ENCODE data around the gene SCN4A.
"Not testable (repeated sequence)": the region's sequence is repeated elsewhere in the genome, so short reads cannot be mapped to it uniquely, and the experiment has no call there.

The SCN4A gene

DNA sequence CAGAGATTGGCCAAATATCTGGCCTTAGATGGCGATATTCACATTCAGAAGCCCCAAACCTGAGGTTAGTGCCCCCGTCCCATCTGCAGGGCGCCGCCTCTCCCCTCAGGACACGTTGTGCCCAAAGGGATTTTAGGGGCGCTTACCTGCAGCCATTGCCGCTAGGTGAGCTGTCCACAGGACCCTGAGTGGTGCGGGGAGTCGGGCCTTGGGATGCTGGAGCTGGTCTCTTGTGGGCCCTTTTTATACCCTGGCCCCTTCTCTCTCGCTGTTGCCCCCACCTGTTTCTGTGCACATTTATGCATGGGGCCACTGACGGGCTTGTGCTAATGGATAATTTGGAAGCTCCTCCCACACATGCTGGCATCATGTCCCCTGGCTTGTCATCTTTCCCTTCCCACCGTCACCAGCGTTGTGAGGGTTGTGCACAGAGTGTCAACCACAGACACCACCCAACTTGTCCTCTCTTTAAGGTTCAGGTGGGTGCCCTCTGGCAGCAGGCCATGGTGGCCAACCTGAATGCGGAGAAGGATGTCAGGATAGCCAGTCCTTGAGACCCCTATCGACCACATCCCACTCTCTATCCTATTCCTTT, 61.6 kb downstream of the SCN4A start, which contains the start of gene CSHL1:
TSS of gene CSHL1 (minus strand) at position 218 of the 595 bp plus-strand sequence. CDS start at position 156, 62 bp downstream.
- no peak for DNase-seq

DNA sequence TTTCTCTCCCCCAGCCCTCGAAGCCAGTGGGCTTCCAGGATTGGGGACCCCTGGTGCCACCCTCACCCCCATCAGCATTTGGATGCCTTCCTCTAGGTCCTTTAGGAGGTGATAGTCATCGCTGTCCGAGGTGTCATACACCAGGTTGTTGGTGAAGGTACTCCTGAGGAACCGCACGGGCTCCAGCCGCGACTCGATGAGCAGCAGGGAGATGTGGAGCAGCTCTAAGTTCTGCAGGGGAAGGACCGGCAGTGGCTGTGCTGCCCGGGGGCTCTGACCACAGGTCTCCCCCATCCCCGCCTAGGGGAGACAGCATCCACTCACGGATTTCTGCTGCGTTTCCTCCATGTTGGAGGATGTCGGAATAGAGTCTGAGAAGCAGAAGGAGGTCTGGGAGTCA, 62.6 kb downstream of the SCN4A start:
- no peak for DNase-seq

DNA sequence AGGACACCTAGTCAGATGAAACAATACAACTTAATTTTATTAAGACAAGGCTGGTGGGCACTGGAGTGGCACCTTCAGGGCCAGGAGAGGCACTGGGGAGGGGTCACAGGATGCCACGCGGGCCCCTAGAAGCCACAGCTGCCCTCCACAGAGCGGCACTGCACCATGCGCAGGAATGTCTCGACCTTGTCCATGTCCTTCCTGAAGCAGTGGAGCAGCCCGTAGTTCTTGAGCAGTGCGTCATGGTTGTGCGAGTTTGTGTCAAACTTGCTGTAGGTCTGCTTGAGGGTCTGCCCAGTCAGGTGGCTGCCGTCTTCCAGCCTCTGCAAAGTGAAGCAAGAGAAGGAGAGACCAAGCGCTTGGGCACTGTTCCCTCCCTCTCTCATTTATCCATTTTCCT, 63.1 kb downstream of the SCN4A start:
- DNase-seq: not testable (repeated sequence)

DNA sequence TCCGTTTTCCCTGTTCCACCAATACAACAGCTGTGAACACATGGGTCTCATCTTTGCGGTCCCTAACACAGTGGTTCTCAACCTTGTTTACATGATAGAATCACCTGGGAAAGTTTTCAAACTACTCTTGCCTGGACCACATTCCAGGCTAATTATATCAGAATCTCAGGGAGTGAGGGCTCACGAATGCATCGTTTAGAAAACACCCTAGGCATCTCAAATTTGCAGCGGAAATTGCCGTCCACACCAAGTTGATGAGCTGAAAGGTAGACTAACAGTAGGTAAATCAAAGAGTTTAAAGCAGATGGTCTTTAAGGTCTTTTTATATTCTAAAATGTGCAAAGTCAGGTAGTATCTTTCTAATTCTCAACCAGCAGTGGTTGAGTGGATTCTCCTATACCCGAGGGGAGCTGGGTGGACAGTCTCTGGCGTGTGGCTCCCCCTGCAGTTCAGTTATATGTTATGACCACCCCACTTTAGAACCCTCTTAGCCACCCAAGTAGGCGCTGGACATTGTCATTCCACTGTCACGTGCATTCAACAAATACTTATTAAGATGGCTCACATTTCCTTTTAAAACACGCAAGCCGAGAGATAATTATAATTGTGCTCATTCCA, 65.4 kb downstream of the SCN4A start:
- not testable (repeated sequence) for DNase-seq

DNA sequence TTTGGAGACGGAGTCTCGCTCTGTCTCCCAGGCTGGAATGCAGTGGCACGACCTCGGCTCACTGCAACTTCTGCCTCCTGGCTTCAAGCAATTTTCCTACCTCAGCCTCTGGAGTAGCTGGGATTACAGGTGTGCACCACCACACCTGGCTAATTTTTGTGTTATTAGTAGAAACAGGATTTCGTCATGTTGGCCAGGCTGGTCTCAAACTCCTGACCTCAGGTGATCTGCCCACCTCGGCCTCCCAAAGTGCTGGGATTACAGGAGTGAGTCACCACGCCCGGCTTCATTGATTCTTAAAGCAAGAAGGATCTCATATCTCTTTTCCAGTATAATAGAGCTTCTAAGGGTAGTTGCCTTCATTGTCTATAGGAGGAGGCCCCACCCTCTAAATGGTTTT, 67.9 kb downstream of the SCN4A start:
- not testable (repeated sequence) for DNase-seq

DNA sequence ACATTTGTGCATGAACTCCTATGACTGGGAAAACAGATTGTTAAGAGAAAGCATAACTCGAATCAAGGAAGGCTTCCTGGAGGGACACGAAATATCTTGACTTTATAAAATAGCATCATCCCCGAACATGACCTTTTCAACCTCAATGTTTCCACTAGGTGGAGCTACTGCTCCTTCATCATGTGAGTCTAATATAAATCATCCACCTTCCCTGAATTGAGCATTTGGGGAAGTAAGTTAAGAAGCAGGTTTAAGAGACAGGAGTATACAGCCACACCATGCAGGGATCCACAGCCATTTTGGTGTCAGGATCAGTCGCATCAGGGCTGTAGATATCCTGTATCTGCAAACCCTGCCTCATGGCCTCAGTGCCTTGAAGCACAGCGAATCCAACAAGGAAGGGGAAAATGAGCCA, 68.9 kb downstream of the SCN4A start:
- not testable (repeated sequence) for DNase-seq

DNA sequence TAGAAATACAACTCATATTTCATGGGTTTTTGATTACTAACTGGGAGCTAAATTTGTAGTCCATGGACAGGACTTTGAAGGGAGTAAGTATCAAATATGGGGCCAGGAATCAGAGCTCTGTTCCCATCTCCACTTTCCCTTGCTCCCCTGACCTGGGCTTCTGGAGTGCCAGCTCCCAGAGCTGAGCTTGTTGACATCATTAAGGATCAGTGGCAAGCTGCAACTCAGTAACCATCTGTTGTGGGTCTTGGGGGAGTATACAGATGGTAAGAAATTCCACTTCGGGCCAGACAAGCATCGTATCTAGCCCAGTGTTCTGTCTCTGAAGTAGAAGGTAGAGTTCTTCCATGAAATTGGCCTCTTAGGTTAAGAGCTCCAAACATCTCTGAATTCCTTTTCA, 70.7 kb downstream of the SCN4A start:
- DNase-seq: not testable (repeated sequence)

DNA sequence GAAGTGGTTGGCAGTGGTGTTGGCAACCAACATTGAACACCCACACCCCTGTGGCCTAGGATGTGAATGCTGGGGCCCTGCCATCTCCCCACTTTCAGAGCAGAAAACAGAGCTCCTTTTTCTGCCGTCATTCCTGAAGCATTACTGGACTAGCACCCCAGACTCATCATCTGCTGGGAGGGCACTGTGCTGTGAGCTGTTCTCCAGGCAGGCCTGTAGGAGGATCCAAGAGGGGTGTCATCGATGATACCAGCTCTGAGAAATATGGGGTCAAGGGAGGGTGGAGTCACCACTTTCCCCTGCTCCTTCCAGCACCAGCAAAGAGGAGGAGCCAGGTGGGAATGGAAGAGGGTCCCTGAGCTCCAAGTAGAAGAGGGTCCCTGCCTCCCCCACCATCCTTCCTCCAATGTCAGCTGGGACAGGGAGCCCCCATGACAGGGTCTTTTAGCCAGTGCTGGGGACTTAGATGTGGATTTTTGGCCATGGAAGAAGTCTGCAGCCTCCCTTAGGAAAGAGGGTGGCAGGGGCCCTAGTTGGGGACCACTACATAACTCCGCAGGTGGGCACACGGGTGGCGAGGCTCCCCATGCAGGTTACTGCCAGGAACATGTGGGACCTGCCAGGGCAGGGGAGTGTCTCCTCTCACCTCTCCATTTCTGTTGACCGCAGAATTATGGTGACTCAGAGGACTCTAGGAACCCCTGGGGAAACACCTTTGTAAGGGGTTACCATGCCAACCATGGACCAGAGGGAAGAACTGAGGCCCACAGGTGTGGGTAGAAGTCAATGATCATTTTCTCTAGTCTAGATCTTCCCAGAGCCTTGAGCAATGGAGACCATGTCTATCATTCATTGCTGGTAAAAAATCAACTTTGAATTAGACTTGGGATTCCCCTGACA, 73.6 kb downstream of the SCN4A start:
- not testable (repeated sequence) for DNase-seq

DNA sequence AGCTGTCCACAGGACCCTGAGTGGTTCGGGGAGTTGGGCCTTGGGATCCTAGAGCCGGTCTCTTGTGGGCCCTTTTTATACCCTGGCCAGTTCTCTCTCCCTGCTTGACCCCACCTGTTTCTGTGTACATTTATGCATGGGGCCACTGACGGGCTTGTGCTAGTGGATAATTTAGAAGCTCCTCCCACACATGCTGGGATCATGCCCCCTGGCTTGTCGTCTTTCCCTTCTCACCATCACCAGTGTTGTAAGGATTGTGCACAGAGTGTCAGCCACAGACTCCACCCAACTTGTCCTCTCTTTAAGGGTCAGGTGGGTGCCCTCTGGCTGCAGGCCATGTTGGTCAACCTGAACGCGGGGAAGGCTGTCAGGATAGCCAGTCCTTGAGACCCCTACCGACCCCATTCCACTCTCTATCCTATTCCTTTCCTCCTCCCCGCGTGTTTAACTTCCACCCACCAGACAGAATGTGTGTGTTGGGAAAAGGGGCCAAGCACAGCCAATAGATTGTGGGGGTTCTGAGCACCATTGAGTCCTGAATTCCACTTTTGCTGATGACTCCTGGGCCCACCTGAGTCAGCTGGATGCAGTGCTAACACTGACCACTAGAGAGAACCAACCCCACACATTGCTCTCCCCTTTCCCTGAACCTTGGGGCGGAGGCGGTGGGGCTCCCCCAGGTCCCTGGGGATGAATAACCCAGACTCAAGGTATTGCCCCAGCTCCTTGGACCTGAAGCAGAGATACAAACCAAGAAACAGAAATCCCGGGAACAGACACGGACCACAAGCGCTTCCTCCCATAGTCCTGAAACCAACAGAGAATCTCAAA, 76.0 kb downstream of the SCN4A start, which contains the start of gene CSH1:
TSS of gene CSH1 (minus strand) at position 51 of the 831 bp plus-strand sequence. CDS start 63 bp downstream, outside the sequence.
- not testable (repeated sequence) for DNase-seq

DNA sequence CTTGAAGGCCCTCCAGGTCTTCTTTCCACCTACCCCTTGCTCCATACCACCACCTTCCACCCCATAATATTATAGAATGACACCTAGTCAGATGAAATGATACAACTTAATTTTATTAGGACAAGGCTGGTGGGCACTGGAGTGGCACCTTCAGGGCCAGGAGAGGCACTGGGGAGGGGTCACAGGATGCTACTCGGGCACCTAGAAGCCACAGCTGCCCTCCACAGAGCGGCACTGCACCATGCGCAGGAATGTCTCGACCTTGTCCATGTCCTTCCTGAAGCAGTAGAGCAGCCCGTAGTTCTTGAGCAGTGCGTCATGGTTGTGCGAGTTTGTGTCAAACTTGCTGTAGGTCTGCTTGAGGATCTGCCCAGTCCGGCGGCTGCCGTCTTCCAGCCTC, 77.9 kb downstream of the SCN4A start:
- DNase-seq: not testable (repeated sequence)

DNA sequence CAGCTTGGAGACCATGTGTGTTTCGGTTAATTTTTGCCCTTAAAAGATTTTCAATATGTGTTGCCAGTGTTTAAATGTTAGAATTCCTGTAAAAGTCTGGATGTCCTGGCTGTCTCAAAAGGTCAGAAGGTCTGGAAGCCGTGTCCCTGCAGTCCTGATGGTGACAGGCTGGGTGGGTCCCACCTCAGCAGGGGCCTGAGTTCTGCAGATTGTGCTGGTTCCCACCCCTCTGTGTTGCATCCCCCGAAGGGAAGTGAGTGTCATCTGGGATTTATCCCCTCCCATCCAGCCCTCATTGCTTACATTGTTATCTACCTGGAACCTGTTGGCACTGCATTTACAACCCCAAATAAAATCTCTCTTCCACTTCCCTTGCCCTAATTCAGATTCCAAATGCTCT, 78.7 kb downstream of the SCN4A start:
- DNase-seq: not testable (repeated sequence)

DNA sequence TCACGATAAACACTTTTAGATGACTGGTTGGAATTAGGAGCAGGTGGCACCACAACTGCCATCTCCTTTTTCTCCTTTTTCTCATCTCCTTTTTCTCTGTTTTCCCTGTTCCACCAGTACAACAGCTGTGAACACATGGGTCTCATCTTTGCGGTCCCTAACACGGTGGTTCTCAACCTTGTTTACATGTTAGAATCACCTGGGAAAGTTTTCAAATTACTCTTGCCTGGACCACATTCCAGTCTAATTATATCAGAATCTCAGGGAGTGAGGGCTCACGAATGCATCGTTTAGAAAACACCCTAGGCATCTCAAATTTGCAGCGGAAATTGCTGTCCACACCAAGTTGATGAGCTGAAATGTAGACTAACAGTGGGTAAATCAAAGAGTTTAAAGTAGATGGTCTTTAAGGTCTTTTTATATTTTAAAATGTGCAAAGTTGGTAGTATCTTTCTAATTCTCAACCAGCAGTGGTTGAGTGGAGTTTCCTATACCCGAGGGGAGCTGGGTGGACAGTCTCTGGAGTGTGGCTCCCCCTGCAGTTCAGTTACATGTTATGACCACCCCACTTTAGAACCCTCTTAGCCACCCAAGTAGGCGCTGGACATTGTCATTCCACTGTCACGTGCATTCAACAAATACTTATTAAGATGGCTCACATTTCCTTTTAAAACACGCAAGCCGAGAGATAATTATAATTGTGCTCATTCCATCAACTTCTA, 80.2 kb downstream of the SCN4A start:
- not testable (repeated sequence) for DNase-seq

DNA sequence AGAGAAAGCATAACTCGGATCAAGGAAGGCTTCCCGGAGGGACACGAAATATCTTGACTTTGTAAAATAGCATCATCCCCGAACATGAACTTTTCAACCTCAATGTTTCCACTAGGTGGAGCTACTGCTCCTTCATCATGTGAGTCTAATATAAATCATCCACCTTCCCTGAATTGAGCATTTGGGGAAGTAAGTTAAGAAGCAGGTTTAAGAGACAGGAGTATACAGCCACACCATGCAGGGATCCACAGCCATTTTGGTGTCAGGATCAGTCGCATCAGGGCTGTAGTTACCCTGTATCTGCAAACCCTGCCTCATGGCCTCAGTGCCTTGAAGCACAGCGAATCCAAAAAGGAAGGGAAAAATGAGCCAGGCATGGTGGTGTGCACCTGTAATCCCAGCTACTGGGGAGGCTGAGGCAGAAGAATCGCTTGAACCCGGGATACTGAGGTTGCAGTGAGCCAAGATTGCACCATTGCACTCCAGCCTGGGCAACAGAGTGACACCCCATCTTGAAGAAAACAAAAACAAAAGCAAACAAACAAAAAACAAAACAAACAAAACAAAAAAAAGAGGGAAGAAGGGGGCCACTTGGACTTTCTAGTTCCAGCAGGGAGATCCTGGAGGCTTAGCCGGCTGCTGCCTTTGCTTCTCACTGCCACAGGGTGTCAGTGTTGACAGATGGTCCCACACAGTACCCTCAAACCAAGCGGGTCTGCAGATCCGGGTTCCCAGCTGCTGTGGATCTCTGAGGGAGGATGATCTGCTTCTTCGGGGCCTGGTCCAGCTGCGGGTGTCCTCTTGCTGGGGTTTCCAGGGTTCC, 83.5 kb downstream of the SCN4A start:
- not testable (repeated sequence) for DNase-seq

Data from activated CD4-positive, alpha-beta T cell treated with anti-CD3 and anti-CD28 coated beads for 1 hour (primary cell).